Smooth muscle cell (in vitro differentiated cells): Measurements from ENCODE around the gene TPGS1. TPM values are rescaled to one million over a fixed set of nuclear protein-coding genes. Genes with fewer than 3 reads are reported as not detected.

ENCODE experiments used
- DNase-seq: peaks from one replicate; lab custom pipeline; 2025; ENCODE audit not compliant: unreplicated experiment; lab: John Stamatoyannopoulos, UW
- H2AFZ ChIP-seq: fragments of 200-600 bp; sonication (generic); 2 replicates; pipeline ENCODE4 v1.6.0; 2016; ENCODE audit warnings: antibody characterized with exemption, low read depth, mild to moderate bottlenecking
- H3F3A ChIP-seq: fragments of 200-600 bp; sonication (generic); 2 replicates; pipeline ENCODE4 v1.6.0; 2017; ENCODE audit warnings: antibody characterized with exemption, low read depth
- H3K27ac ChIP-seq: fragments of 200-600 bp; sonication (generic); 2 replicates; pipeline ENCODE4 v1.5.1; 2016; ENCODE audit warnings: low read depth, mild to moderate bottlenecking
- H3K27me3 ChIP-seq: fragments of 200-600 bp; sonication (generic); 2 replicates; pipeline ENCODE4 v1.6.1; 2016; ENCODE audit warnings: low read depth, mild to moderate bottlenecking
- H3K36me3 ChIP-seq: fragments of 200-600 bp; sonication (generic); 2 replicates; pipeline ENCODE4 v1.5.1; 2016; ENCODE audit warnings: low read depth
- H3K4me1 ChIP-seq: fragments of 200-600 bp; sonication (generic); 2 replicates; pipeline ENCODE4 v1.5.1; 2016; ENCODE audit warnings: low read depth
- H3K4me2 ChIP-seq: fragments of 200-600 bp; sonication (generic); 2 replicates; pipeline ENCODE4 v1.6.0; 2016; ENCODE audit warnings: mild to moderate bottlenecking
- H3K4me3 ChIP-seq: fragments of 200-600 bp; sonication (generic); 2 replicates; pipeline ENCODE4 v1.5.1; 2016; ENCODE audit warnings: mild to moderate bottlenecking
- H3K79me2 ChIP-seq: fragments of 200-600 bp; sonication (generic); 2 replicates; pipeline ENCODE4 v1.6.0; 2016; ENCODE audit warnings: low read depth, mild to moderate bottlenecking
- H3K9ac ChIP-seq: fragments of 200-600 bp; sonication (generic); 2 replicates; pipeline ENCODE4 v1.6.0; 2016; ENCODE audit warnings: low read depth
- H3K9me3 ChIP-seq: fragments of 200-600 bp; sonication (generic); replicated peaks from 2 replicates; pipeline ENCODE4 v1.5.1; 2016; ENCODE audit warnings: low read depth
- H4K20me1 ChIP-seq: fragments of 200-600 bp; sonication (generic); 2 replicates; pipeline ENCODE4 v1.6.0; 2016; ENCODE audit warnings: low read depth
- CTCF ChIP-seq: fragments of 200-600 bp; sonication (generic); IDR thresholded peaks from 2 replicates; pipeline ENCODE4 v1.5.1; 2017; ENCODE audit warnings: borderline replicate concordance, mild to moderate bottlenecking, antibody characterized with exemption; ENCODE audit not compliant: insufficient read depth, poor library complexity, severe bottlenecking
- WGBS: methylation state at CpG from one replicate; pipeline ENCODE4 v1.1.7; 2016; ENCODE audit warnings: low lambda C conversion rate; 5-methylcytosine and 5-hydroxymethylcytosine counted together
- polyA plus RNA-seq: library from polyadenylated mRNA; unstranded; fragments of >200 nt; fragmentation: Nextera tagmentation; extraction: Ambion mirVana; gene quantifications from 2 replicates; pipeline ENCODE4 v1.2.1, GENCODE V29; 2016
- total RNA-seq: library from RNA; depleted of rRNA; stranded (reverse); fragments of >200 nt; gene quantifications from 2 replicates; pipeline ENCODE4 v1.2.3, GENCODE V29; 2014

Gene TPGS1
- total and polyA plus RNA-seq, 2 experiments from 2014 or later = 20.5 to 51.3 TPM

GRCh38 chr19:541699-542098 is 34.4 kb downstream of the TPGS1 start:
- Histone ChIP-seq H3K4me3 (no peak overlapping the region), H3K4me1 (no peaks in the 10 kb centered on the region), H3K4me2 (no peak overlapping the region), H3K27me3 (no peaks in the 10 kb centered on the region), H3K9me3 (no peaks in the 10 kb centered on the region), H4K20me1 (peaks cover 38% of the 10 kb centered on the region), H2AFZ (no peak overlapping the region), H3K79me2 (no peaks in the 10 kb centered on the region), H3F3A (no peaks in the 10 kb centered on the region), H3K27ac (no peak overlapping the region), H3K36me3 (no peaks in the 10 kb centered on the region), H3K9ac (no peak overlapping the region)
- TF ChIP-seq CTCF = no peak
- no peak for DNase-seq
- WGBS = 96% methylated on average over 19 of the region's 26 CpGs

GRCh38 chr19:542173-542866 is 35.0 kb downstream of the TPGS1 start:
- 95% methylated on average over 34 of the region's 34 CpGs for WGBS
- Histone ChIP-seq H3K4me2 (no peak overlapping the region), H3K9ac (no peak overlapping the region), H4K20me1 (peaks cover 33% of the 10 kb centered on the region), H3F3A (no peaks in the 10 kb centered on the region), H3K27ac (no peak overlapping the region), H3K9me3 (no peaks in the 10 kb centered on the region), H2AFZ (no peak overlapping the region), H3K4me1 (no peaks in the 10 kb centered on the region), H3K79me2 (no peaks in the 10 kb centered on the region), H3K36me3 (no peaks in the 10 kb centered on the region), H3K27me3 (no peaks in the 10 kb centered on the region), H3K4me3 (no peak overlapping the region)
- no peak for TF ChIP-seq CTCF
- no peak for DNase-seq

- H3K4me2 ChIP-seq = no peak within 1 kb of the TSS
- H4K20me1 ChIP-seq = peaks cover 18% of the 10 kb centered on the region
- WGBS = 92% methylated on average over 31 of the region's 31 CpGs
- no peaks in the 10 kb centered on the region for H3K4me1 ChIP-seq
- no peak within 1 kb of the TSS for H3K27ac ChIP-seq
- no peak within 1 kb of the TSS for H3K4me3 ChIP-seq
- no peak for DNase-seq
- no peak for TF ChIP-seq CTCF
- H3K79me2 ChIP-seq = no peaks in the 10 kb centered on the region
- no peaks in the 10 kb centered on the region for H3F3A ChIP-seq
- H3K9ac ChIP-seq = no peak within 1 kb of the TSS
- no peaks in the 10 kb centered on the region for H3K9me3 ChIP-seq
- no peak within 1 kb of the TSS for H2AFZ ChIP-seq
- no peaks in the 10 kb centered on the region for H3K27me3 ChIP-seq
- H3K36me3 ChIP-seq = no peaks in the 10 kb centered on the region
Measured at GRCh38 chr19:543910-544608, 36.8 kb downstream of the TPGS1 start, which contains the start of gene GZMM. TSS of gene GZMM (plus strand) at chr19:544053. CDS start at chr19:544072, 19 bp downstream.
